Smooth muscle cell (in vitro differentiated cells): ENCODE measurements around the gene SPATA46. TPM values are rescaled to one million over a fixed set of nuclear protein-coding genes. Genes with fewer than 3 reads are reported as not detected.

Source experiments
- DNase-seq: peaks from one replicate; lab custom pipeline; 2025; ENCODE audit not compliant: unreplicated experiment; lab: John Stamatoyannopoulos, UW
- H2AFZ ChIP-seq: fragments of 200-600 bp; sonication (generic); 2 replicates; pipeline ENCODE4 v1.6.0; 2016; ENCODE audit warnings: antibody characterized with exemption, low read depth, mild to moderate bottlenecking
- H3F3A ChIP-seq: fragments of 200-600 bp; sonication (generic); 2 replicates; pipeline ENCODE4 v1.6.0; 2017; ENCODE audit warnings: antibody characterized with exemption, low read depth
- H3K27ac ChIP-seq: fragments of 200-600 bp; sonication (generic); 2 replicates; pipeline ENCODE4 v1.5.1; 2016; ENCODE audit warnings: low read depth, mild to moderate bottlenecking
- H3K27me3 ChIP-seq: fragments of 200-600 bp; sonication (generic); 2 replicates; pipeline ENCODE4 v1.6.1; 2016; ENCODE audit warnings: low read depth, mild to moderate bottlenecking
- H3K36me3 ChIP-seq: fragments of 200-600 bp; sonication (generic); 2 replicates; pipeline ENCODE4 v1.5.1; 2016; ENCODE audit warnings: low read depth
- H3K4me1 ChIP-seq: fragments of 200-600 bp; sonication (generic); 2 replicates; pipeline ENCODE4 v1.5.1; 2016; ENCODE audit warnings: low read depth
- H3K4me2 ChIP-seq: fragments of 200-600 bp; sonication (generic); 2 replicates; pipeline ENCODE4 v1.6.0; 2016; ENCODE audit warnings: mild to moderate bottlenecking
- H3K4me3 ChIP-seq: fragments of 200-600 bp; sonication (generic); 2 replicates; pipeline ENCODE4 v1.5.1; 2016; ENCODE audit warnings: mild to moderate bottlenecking
- H3K79me2 ChIP-seq: fragments of 200-600 bp; sonication (generic); 2 replicates; pipeline ENCODE4 v1.6.0; 2016; ENCODE audit warnings: low read depth, mild to moderate bottlenecking
- H3K9ac ChIP-seq: fragments of 200-600 bp; sonication (generic); 2 replicates; pipeline ENCODE4 v1.6.0; 2016; ENCODE audit warnings: low read depth
- H3K9me3 ChIP-seq: fragments of 200-600 bp; sonication (generic); replicated peaks from 2 replicates; pipeline ENCODE4 v1.5.1; 2016; ENCODE audit warnings: low read depth
- H4K20me1 ChIP-seq: fragments of 200-600 bp; sonication (generic); 2 replicates; pipeline ENCODE4 v1.6.0; 2016; ENCODE audit warnings: low read depth
- CTCF ChIP-seq: fragments of 200-600 bp; sonication (generic); IDR thresholded peaks from 2 replicates; pipeline ENCODE4 v1.5.1; 2017; ENCODE audit warnings: borderline replicate concordance, mild to moderate bottlenecking, antibody characterized with exemption; ENCODE audit not compliant: insufficient read depth, poor library complexity, severe bottlenecking
- WGBS: methylation state at CpG from one replicate; pipeline ENCODE4 v1.1.7; 2016; ENCODE audit warnings: low lambda C conversion rate; 5-methylcytosine and 5-hydroxymethylcytosine counted together
- polyA plus RNA-seq: library from polyadenylated mRNA; unstranded; fragments of >200 nt; fragmentation: Nextera tagmentation; extraction: Ambion mirVana; gene quantifications from 2 replicates; pipeline ENCODE4 v1.2.1, GENCODE V29; 2016
- total RNA-seq: library from RNA; depleted of rRNA; stranded (reverse); fragments of >200 nt; gene quantifications from 2 replicates; pipeline ENCODE4 v1.2.3, GENCODE V29; 2014

Gene SPATA46
- total and polyA plus RNA-seq, 2 experiments from 2014 or later, result not detected

- 90% methylated on average over 5 of the region's 5 CpGs for WGBS
- TF ChIP-seq CTCF, result no peak
- Histone ChIP-seq H3K27me3 (no peaks in the 10 kb centered on the region), H2AFZ (no peak overlapping the region), H3K4me3 (no peak overlapping the region), H3K36me3 (no peaks in the 10 kb centered on the region), H3K79me2 (no peaks in the 10 kb centered on the region), H3K27ac (no peak overlapping the region), H3F3A (no peaks in the 10 kb centered on the region), H3K9me3 (no peaks in the 10 kb centered on the region), H3K4me1 (no peaks in the 10 kb centered on the region), H3K4me2 (no peak overlapping the region), H4K20me1 (no peaks in the 10 kb centered on the region), H3K9ac (no peak overlapping the region)
- no peak for DNase-seq
Measured at GRCh38 chr1:162405800-162406199, 29.1 kb upstream of the SPATA46 start.

DNA sequence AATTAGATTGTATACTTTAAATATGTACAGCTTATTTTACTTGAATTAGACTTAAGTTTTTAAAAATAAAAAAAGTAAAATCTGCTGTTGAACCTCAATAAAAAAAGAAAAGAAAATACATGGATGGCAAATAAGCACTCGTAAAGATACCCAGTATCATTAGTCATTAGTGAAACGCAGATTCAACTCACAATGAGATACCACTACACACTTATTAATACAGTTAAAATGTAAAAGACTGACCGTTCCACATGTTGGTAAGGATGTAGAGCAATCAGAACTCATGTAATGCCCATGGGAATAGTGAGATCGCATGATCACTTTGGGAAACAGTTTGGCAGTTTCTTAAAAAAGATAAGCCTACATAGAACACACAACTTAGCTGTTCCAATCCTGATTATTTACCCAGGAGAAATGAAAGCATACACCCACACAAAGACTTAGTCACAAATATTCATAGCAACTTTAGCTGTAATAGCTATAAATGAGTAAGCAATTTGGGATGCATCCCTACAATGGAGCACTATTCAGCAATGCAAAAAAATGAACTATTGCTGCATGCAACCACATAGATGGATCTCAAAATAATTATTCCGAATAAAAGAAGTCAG, 28.0 kb upstream of the SPATA46 start:
- H3K9ac ChIP-seq, result no peak overlapping the region
- no peak overlapping the region for H3K4me3 ChIP-seq
- H4K20me1 ChIP-seq, result no peaks in the 10 kb centered on the region
- H2AFZ ChIP-seq, result no peak overlapping the region
- H3F3A ChIP-seq, result no peaks in the 10 kb centered on the region
- no peaks in the 10 kb centered on the region for H3K9me3 ChIP-seq
- WGBS, result 56% methylated on average over 5 of the region's 5 CpGs
- no peaks in the 10 kb centered on the region for H3K36me3 ChIP-seq
- peak overlapping the region; percentile 68 for H3K4me2 ChIP-seq
- DNase-seq, result no peak
- no peaks in the 10 kb centered on the region for H3K79me2 ChIP-seq
- H3K27me3 ChIP-seq, result no peaks in the 10 kb centered on the region
- no peak for TF ChIP-seq CTCF
- H3K27ac ChIP-seq, result peak overlapping the region; percentile 45
- H3K4me1 ChIP-seq, result no peaks in the 10 kb centered on the region

GRCh38 chr1:162400790-162401355, 24.2 kb upstream of the SPATA46 start:
- Histone ChIP-seq H3K4me1 (no peaks in the 10 kb centered on the region), H3K4me3 (no peak overlapping the region), H3K79me2 (no peaks in the 10 kb centered on the region), H3K27ac (no peak overlapping the region), H2AFZ (no peak overlapping the region), H4K20me1 (no peaks in the 10 kb centered on the region), H3K9ac (no peak overlapping the region), H3K27me3 (peaks cover 17% of the 10 kb centered on the region), H3K4me2 (no peak overlapping the region), H3F3A (no peaks in the 10 kb centered on the region), H3K36me3 (no peaks in the 10 kb centered on the region), H3K9me3 (no peaks in the 10 kb centered on the region)
- WGBS, result 91% methylated on average over 10 of the region's 10 CpGs
- DNase-seq, result no peak
- no peak for TF ChIP-seq CTCF
